ENCODE data around the gene NFASC.

DNA sequence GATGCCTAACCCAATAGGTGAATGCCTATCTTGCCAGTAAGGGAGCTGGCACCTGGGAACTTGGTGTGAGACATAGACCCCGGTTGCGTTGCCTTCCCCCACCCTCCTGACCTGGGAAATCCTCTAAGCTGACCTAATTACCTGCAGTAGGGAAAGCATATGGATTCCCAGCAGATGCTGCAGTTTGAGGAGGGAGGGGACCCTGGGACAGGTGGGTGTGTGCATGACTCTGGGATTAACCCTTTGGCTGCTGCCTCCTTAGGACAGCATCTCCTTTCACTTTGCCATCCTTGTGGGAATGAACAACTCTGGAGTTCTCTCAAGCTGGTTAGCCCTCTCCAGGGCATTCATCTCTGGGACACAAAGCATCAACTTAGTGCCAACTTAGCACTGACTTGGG lies 16.4 kb upstream of the NFASC start:
- no peak for TF ChIP-seq POLR2A (IDR thresholded peaks at IDR 0.05)
- TF ChIP-seq, protein P1, sequence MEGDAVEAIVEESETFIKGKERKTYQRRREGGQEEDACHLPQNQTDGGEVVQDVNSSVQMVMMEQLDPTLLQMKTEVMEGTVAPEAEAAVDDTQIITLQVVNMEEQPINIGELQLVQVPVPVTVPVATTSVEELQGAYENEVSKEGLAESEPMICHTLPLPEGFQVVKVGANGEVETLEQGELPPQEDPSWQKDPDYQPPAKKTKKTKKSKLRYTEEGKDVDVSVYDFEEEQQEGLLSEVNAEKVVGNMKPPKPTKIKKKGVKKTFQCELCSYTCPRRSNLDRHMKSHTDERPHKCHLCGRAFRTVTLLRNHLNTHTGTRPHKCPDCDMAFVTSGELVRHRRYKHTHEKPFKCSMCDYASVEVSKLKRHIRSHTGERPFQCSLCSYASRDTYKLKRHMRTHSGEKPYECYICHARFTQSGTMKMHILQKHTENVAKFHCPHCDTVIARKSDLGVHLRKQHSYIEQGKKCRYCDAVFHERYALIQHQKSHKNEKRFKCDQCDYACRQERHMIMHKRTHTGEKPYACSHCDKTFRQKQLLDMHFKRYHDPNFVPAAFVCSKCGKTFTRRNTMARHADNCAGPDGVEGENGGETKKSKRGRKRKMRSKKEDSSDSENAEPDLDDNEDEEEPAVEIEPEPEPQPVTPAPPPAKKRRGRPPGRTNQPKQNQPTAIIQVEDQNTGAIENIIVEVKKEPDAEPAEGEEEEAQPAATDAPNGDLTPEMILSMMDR (IDR thresholded peaks at IDR 0.05) = no peak
